Measurements from ENCODE around the gene MGAT2. TPM values are rescaled to one million over a fixed set of nuclear protein-coding genes. Genes with fewer than 3 reads are reported as not detected.

The MGAT2 gene
- total and polyA plus RNA-seq, 9 of the 15 experiments (the other 6 are each of a cell fraction or from before 2014, with no cell fraction given): 0.03 to 33.3 (median 24.6) TPM; not detected in 1

GRCh38 chr14:49633640-49634546 lies 13.3 kb downstream of the MGAT2 start (continued):
- TF ChIP-seq ZBTB34 (CRISPR knock-in tag; IDR thresholded peaks at IDR 0.05): no peak
- 0 out of 2 replicates have a peak, but pooled peaks have one; percentile 83 for TF ChIP-seq ATF6 (CRISPR knock-in tag; IDR thresholded peaks at IDR 0.05)
- no peak for TF ChIP-seq MTA1 (IDR thresholded peaks at IDR 0.05; ENCODE audit: borderline replicate concordance)
- peak; percentile 45; the same call in 1 of the 2 replicates for TF ChIP-seq POLR2H (tag; IDR thresholded peaks at IDR 0.05; ENCODE audit: low read depth)
- peak; percentile 38; the same call in 1 of the 2 replicates for TF ChIP-seq GMEB1 (CRISPR knock-in tag; IDR thresholded peaks at IDR 0.05)
- no peak for TF ChIP-seq FUS (optimal IDR thresholded peaks at IDR 0.05; ENCODE audit: low read depth, low read length)
- peak; percentile 82 for TF ChIP-seq RBBP5 (IDR thresholded peaks at IDR 0.05; ENCODE audit: borderline replicate concordance, insufficient read depth, low read length, poor library complexity, severe bottlenecking)
- TF ChIP-seq ZNF324 (CRISPR knock-in tag; IDR thresholded peaks at IDR 0.05): no peak
- TF ChIP-seq ERF (CRISPR knock-in tag; IDR thresholded peaks at IDR 0.05): no peak
- TF ChIP-seq SIX5 (IDR thresholded peaks at IDR 0.05; ENCODE audit: borderline replicate concordance in 1 of 2, insufficient read depth in 1 of 2, low read depth in 1 of 2, low read length in 2 of 2): no peak
- TF ChIP-seq ZBTB9 (CRISPR knock-in tag; IDR thresholded peaks at IDR 0.05): peak; percentile 64; the same call in 1 of the 2 replicates
- TF ChIP-seq MYBL2 (IDR thresholded peaks at IDR 0.05; ENCODE audit: low read depth): no peak
- TF ChIP-seq MYBL2 (CRISPR knock-in tag; IDR thresholded peaks at IDR 0.05; ENCODE audit: borderline replicate concordance): 0 out of 2 replicates have a peak, but pooled peaks have one; percentile 56
- peak; percentile 93 for TF ChIP-seq VEZF1 (CRISPR knock-in tag; IDR thresholded peaks at IDR 0.05)
- no peak for TF ChIP-seq TRIM25 (IDR thresholded peaks at IDR 0.05; ENCODE audit: borderline replicate concordance)

Measured in K562 (cell line).